CD4-positive, alpha-beta T cell treated with Interleukin-21 for 1 hour (primary cell): ENCODE results near the gene DVL2.
A peak's percentile ranks its signal among the peaks of the same experiment; 100 is the strongest.
"Not testable (repeated sequence)": the region's sequence is repeated elsewhere in the genome, so short reads cannot be mapped to it uniquely, and the experiment has no call there.

ENCODE experiments used
- DNase-seq: peaks from one replicate; pipeline ENCODE4 v3.0.0-alpha.2; 2020

DVL2 gene

GRCh38 chr17:7254511-7254910 is 20.2 kb upstream of the DVL2 start:
- DNase-seq = no peak

GRCh38 chr17:7253082-7253481 is 18.8 kb upstream of the DVL2 start:
- no peak for DNase-seq

- peak; percentile 91 for DNase-seq
Observed at GRCh38 chr17:7252176-7253043, 18.1 kb upstream of the DVL2 start, which contains the start of gene ELP5. TSS of gene ELP5 (plus strand) at chr17:7252215. CDS start at chr17:7252551, 336 bp downstream.

- peak; percentile 99 for DNase-seq
Observed at GRCh38 chr17:7251661-7252175, 17.4 kb upstream of the DVL2 start, which contains the start of gene CTDNEP1. TSS of gene CTDNEP1 (minus strand) at chr17:7251734. CDS start at chr17:7251296, 438 bp downstream.

- peak; percentile 77 for DNase-seq
Observed at GRCh38 chr17:7250695-7251627, 16.6 kb upstream of the DVL2 start.

GRCh38 chr17:7249830-7250229 is 15.5 kb upstream of the DVL2 start:
- DNase-seq = no peak

- DNase-seq = no peak
Observed at GRCh38 chr17:7249214-7249613, 14.9 kb upstream of the DVL2 start.

GRCh38 chr17:7248796-7249195 is 14.5 kb upstream of the DVL2 start:
- DNase-seq = no peak

- no peak for DNase-seq
Observed at GRCh38 chr17:7246779-7247178, 12.5 kb upstream of the DVL2 start.

- not testable (repeated sequence) for DNase-seq
Observed at GRCh38 chr17:7243838-7244237, 9.5 kb upstream of the DVL2 start.

GRCh38 chr17:7243453-7243729 is 9.1 kb upstream of the DVL2 start:
- DNase-seq = no peak

GRCh38 chr17:7242717-7243452 is 8.6 kb upstream of the DVL2 start:
- DNase-seq = peak; percentile 95

- peak; percentile 94 for DNase-seq
Observed at GRCh38 chr17:7241783-7242716, 7.7 kb upstream of the DVL2 start, which contains the start of gene GABARAP. TSS of gene GABARAP (minus strand) at chr17:7242449. CDS start at chr17:7242330, 119 bp downstream.

GRCh38 chr17:7241090-7241733 is 6.9 kb upstream of the DVL2 start:
- DNase-seq = no peak

GRCh38 chr17:7240375-7240774 is 6.1 kb upstream of the DVL2 start:
- DNase-seq = no peak

- peak; percentile 99 for DNase-seq
Observed at GRCh38 chr17:7239091-7240027, 5.0 kb upstream of the DVL2 start, which contains the start of gene PHF23. TSS of gene PHF23 (minus strand) at chr17:7239457. CDS start at chr17:7239279, 178 bp downstream.

- DNase-seq = peak; percentile 59
Observed at GRCh38 chr17:7238420-7239090, 4.2 kb upstream of the DVL2 start.

GRCh38 chr17:7237761-7238419 is 3.6 kb upstream of the DVL2 start:
- DNase-seq = peak; percentile 89
